HCT116 (cell line): ENCODE results near the gene HHATL.

Experiments used
- ELF1 ChIP-seq: IDR thresholded peaks from 2 replicates; pipeline ENCODE4 v1.6.1; 2012; ENCODE audit warnings: low read depth, borderline replicate concordance
- EZH2 ChIP-seq: fragments of 200-600 bp; sonication (generic); IDR thresholded peaks from 2 replicates; pipeline ENCODE4 v1.6.1; 2017; ENCODE audit warnings: antibody characterized with exemption, mixed run types
- EZH2phosphoT487 ChIP-seq: fragments of 200-600 bp; IDR thresholded peaks from 2 replicates; pipeline ENCODE4 v1.6.1; 2018; ENCODE audit warnings: antibody characterized with exemption, borderline replicate concordance
- JUND ChIP-seq: IDR thresholded peaks from 2 replicates; pipeline ENCODE4 v1.6.1; 2012
- POLR2A ChIP-seq: IDR thresholded peaks from 2 replicates; pipeline ENCODE4 v1.7.0; 2011; ENCODE audit warnings: borderline replicate concordance; ENCODE audit not compliant: insufficient read depth, insufficient read length; ENCODE audit errors: extremely low read depth
- POLR2AphosphoS5 ChIP-seq: IDR thresholded peaks from 2 replicates; pipeline ENCODE4 v1.6.1; 2011; ENCODE audit warnings: mild to moderate bottlenecking, low read depth, low read length, moderate library complexity
- SIN3A ChIP-seq: IDR thresholded peaks from 2 replicates; pipeline ENCODE4 v1.6.1; 2012; ENCODE audit warnings: low read depth
- SP1 ChIP-seq: IDR thresholded peaks from 2 replicates; pipeline ENCODE4 v1.6.1; 2012; ENCODE audit warnings: low read depth
- YY1 ChIP-seq: IDR thresholded peaks from 2 replicates; pipeline ENCODE4 v1.6.1; 2011; ENCODE audit warnings: low read length, low read depth, moderate library complexity, mild to moderate bottlenecking; ENCODE audit not compliant: insufficient replicate concordance; ENCODE audit errors: extremely low read depth
- TF ChIP-seq, protein P1 (sequence below), 3 experiments: fragments of 200-600 bp in 1 of 3; sonication (generic) in 1 of 3; IDR thresholded peaks in 2 of 3; conservative IDR thresholded peaks in 1 of 3; 2 replicates each; pipeline ENCODE4 v1.5.1; 2012 to 2017; ENCODE audit warnings: low read depth in 2 of 3, low read length in 2 of 3, antibody characterized with exemption in 1 of 3, borderline replicate concordance in 1 of 3, control low read depth in 1 of 3, mild to moderate bottlenecking in 1 of 3, mixed read lengths in 1 of 3, mixed run types in 1 of 3, moderate library complexity in 1 of 3; ENCODE audit not compliant: insufficient read depth in 1 of 3
- TF ChIP-seq, protein P2 (sequence below): IDR thresholded peaks from 2 replicates; pipeline ENCODE4 v1.6.1; 2012
- TF ChIP-seq, protein P3 (sequence below): IDR thresholded peaks from 2 replicates; pipeline ENCODE4 v1.6.1; 2012

DNA sequence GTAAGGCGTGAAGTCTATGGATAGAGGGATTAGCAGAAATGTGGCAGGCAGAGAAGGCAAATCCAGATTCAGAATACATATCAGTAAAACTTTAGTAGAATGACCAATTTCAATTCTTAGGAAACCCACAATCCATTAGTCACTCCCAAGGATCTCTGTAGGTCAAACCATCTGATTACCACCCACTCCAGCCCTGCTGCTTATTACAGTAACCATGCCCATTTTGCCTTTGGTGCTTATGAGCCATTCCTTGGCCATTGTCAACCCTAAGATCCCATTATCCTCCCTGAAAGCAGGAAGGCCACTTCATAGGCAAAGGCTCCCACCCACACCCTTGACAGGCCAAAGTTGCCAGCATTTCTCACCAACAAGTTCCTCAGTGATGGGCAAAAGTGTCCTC lies 22.3 kb downstream of the HHATL start:
- no peak for TF ChIP-seq SP1
- TF ChIP-seq, protein P1, sequence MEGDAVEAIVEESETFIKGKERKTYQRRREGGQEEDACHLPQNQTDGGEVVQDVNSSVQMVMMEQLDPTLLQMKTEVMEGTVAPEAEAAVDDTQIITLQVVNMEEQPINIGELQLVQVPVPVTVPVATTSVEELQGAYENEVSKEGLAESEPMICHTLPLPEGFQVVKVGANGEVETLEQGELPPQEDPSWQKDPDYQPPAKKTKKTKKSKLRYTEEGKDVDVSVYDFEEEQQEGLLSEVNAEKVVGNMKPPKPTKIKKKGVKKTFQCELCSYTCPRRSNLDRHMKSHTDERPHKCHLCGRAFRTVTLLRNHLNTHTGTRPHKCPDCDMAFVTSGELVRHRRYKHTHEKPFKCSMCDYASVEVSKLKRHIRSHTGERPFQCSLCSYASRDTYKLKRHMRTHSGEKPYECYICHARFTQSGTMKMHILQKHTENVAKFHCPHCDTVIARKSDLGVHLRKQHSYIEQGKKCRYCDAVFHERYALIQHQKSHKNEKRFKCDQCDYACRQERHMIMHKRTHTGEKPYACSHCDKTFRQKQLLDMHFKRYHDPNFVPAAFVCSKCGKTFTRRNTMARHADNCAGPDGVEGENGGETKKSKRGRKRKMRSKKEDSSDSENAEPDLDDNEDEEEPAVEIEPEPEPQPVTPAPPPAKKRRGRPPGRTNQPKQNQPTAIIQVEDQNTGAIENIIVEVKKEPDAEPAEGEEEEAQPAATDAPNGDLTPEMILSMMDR (IDR thresholded peaks at IDR 0.05 in 2 of 3, conservative IDR thresholded peaks at IDR 0.05 in 1 of 3; ENCODE audit: borderline replicate concordance in 1 of 3, insufficient read depth in 1 of 3, low read depth in 2 of 3, low read length in 2 of 3) = no peak
- no peak for TF ChIP-seq EZH2phosphoT487
- TF ChIP-seq, protein P2, sequence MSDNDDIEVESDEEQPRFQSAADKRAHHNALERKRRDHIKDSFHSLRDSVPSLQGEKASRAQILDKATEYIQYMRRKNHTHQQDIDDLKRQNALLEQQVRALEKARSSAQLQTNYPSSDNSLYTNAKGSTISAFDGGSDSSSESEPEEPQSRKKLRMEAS = no peak
- no peak for TF ChIP-seq POLR2AphosphoS5
- no peak for TF ChIP-seq EZH2
- TF ChIP-seq SIN3A = no peak
- no peak for TF ChIP-seq YY1
- no peak for TF ChIP-seq ELF1
- no peak for TF ChIP-seq POLR2A
- TF ChIP-seq, protein P3, sequence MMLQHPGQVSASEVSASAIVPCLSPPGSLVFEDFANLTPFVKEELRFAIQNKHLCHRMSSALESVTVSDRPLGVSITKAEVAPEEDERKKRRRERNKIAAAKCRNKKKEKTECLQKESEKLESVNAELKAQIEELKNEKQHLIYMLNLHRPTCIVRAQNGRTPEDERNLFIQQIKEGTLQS = no peak
- no peak for TF ChIP-seq JUND
